GM19239 (cell line): ENCODE measurements around the gene RNF207.
A peak's percentile ranks its signal among the peaks of the same experiment; 100 is the strongest.
"Not testable (repeated sequence)": the region's sequence is repeated elsewhere in the genome, so short reads cannot be mapped to it uniquely, and the experiment has no call there.

Source experiments
- DNase-seq: peaks from one replicate; pipeline ENCODE4 v3.0.0; 2011; ENCODE audit warnings: low spot score; ENCODE audit not compliant: insufficient read length
- FAIRE-seq: peaks from 2 replicates; lab custom pipeline; 2011; peaks lifted over from hg19 to GRCh38; lab: Jason Lieb, UNC

RNF207 gene

GRCh38 chr1:6197746-6198427, 8.0 kb upstream of the RNF207 start:
- DNase-seq (no peak), FAIRE-seq (no peak)

- DNase-seq (no peak), FAIRE-seq (no peak)
These were observed 7.1 kb upstream of the RNF207 start for GRCh38 chr1:6198646-6199297.

GRCh38 chr1:6199298-6200187, 6.4 kb upstream of the RNF207 start, which contains the start of gene RPL22:
Gene RPL22 (minus strand): TSS chr1:6199595. CDS start chr1:6199573, 22 bp downstream.
- peak; percentile 96 for FAIRE-seq
- peak; percentile 85 for DNase-seq

- DNase-seq: no peak
- FAIRE-seq: no peak
These were observed 5.6 kb upstream of the RNF207 start for GRCh38 chr1:6200188-6200809.

GRCh38 chr1:6202256-6202655, 3.7 kb upstream of the RNF207 start:
- DNase-seq: no peak
- no peak for FAIRE-seq

GRCh38 chr1:6206520-6206855, 569 bp downstream of the RNF207 start:
- DNase-seq: no peak
- FAIRE-seq: no peak

GRCh38 chr1:6207075-6207885, 1.4 kb downstream of the RNF207 start:
- FAIRE-seq: no peak

GRCh38 chr1:6207921-6208320, 2.0 kb downstream of the RNF207 start:
- FAIRE-seq (no peak), DNase-seq (no peak)

More at GRCh38 chr1:6207075-6207885, 1.4 kb downstream of the RNF207 start:
- no peak for DNase-seq

GRCh38 chr1:6208723-6209660, 3.1 kb downstream of the RNF207 start:
- FAIRE-seq (no peak), DNase-seq (peak; percentile 59)

- DNase-seq: no peak
- FAIRE-seq: no peak
These were observed 4.0 kb downstream of the RNF207 start for GRCh38 chr1:6209661-6210580.

GRCh38 chr1:6210591-6211355, 4.9 kb downstream of the RNF207 start:
- FAIRE-seq (no peak), DNase-seq (no peak)

- DNase-seq: no peak
- no peak for FAIRE-seq
These were observed 5.8 kb downstream of the RNF207 start for GRCh38 chr1:6211731-6212130.

- DNase-seq: no peak
- FAIRE-seq: peak; percentile 85
These were observed 6.5 kb downstream of the RNF207 start for GRCh38 chr1:6212193-6212959.

GRCh38 chr1:6218375-6219164, 12.7 kb downstream of the RNF207 start:
- DNase-seq (no peak), FAIRE-seq (no peak)

GRCh38 chr1:6219641-6220040, 13.7 kb downstream of the RNF207 start:
- not testable (repeated sequence) for DNase-seq, FAIRE-seq
